Progenitor cell of endocrine pancreas (in vitro differentiated cells): ENCODE results near the gene HTR6. TPM values are rescaled to one million over a fixed set of nuclear protein-coding genes. Genes with fewer than 3 reads are reported as not detected.

Source experiments
- DNase-seq: peaks from one replicate; pipeline ENCODE4 v3.0.0; 2021; ENCODE audit warnings: low spot score; ENCODE audit not compliant: unreplicated experiment
- H3K27ac Mint-ChIP-seq: 2 replicates; pipeline ENCODE4 v1.8.0; 2021; ENCODE audit warnings: mild to moderate bottlenecking, moderate library complexity, mixed read lengths
- H3K27me3 Mint-ChIP-seq: 2 replicates; pipeline ENCODE4 v1.8.0; 2021; ENCODE audit warnings: mixed read lengths
- H3K36me3 Mint-ChIP-seq: 2 replicates; pipeline ENCODE4 v1.8.0; 2022; ENCODE audit warnings: mixed read lengths; ENCODE audit not compliant: insufficient read depth
- H3K4me1 Mint-ChIP-seq: 2 replicates; pipeline ENCODE4 v1.8.0; 2021; ENCODE audit warnings: low read depth, mixed read lengths
- H3K4me3 Mint-ChIP-seq: 2 replicates; pipeline ENCODE4 v1.8.0; 2021; ENCODE audit warnings: low read depth, mild to moderate bottlenecking, moderate library complexity, mixed read lengths
- H3K9me3 Mint-ChIP-seq: 2 replicates; pipeline ENCODE4 v1.8.0; 2021; ENCODE audit warnings: low read depth, mixed read lengths
- long read RNA-seq: library from polyadenylated mRNA; unstranded; transcript quantifications from one replicate; pipeline ENCODE4 v2.0.0, GENCODE V29; 2020
- total RNA-seq: library from RNA; stranded (reverse); gene quantifications from 2 replicates; pipeline ENCODE4 v1.2.1, GENCODE V29; 2021
- TF ChIP-seq, protein P1 (sequence below): fragments of 200-600 bp; sonication (generic); IDR thresholded peaks from one replicate; pipeline ENCODE4 v1.5.0; 2021; ENCODE audit warnings: antibody characterized with exemption, mild to moderate bottlenecking; ENCODE audit not compliant: unreplicated experiment

HTR6 gene
- not detected in 2 replicates for total RNA-seq
- long read RNA-seq = 0 reads

DNA sequence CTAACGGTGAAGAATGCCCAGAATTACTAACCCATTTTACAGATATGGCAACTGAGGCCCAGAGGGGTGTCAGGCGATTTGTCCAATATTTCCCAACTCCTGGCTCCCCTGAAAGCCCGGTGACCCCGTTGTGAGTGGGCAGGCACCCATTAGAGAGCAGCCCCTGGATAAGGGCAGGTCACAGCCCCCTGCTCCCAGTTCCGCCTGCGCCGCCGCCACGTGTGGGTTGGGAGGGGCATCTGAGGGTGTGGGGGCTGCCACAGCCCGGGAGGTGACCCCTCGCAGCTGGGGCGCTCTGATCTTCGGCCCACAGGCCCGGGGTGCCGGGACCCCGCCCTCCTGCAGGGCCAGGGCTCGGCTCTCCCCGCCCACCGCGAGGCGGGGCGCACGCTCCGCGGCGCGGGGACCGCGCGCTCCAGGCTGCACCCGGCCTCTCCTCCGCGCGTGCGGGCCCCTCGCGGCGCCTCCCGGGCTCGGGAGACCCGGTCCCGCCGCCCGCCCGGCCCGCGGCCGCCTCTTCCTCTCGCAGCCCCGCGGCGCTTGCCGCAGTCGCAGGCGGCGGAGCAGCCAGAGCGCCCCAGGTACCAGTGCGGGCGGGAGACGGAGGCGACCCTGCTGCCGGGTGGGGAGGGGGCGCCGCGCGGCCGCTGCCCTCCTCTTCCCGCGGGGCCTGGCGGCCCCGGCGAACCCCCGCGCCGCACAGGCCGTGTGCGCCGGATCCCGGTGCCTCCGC lies at the start of gene HTR6:
HTR6 (plus strand) TSS at position 423 of the 733 bp plus-strand sequence. CDS start 879 bp downstream, outside the sequence.
- Mint-ChIP-seq H3K9me3 (no peaks in the 10 kb centered on the region), H3K27ac (no peak within 1 kb of the TSS), H3K27me3 (peaks cover 85% of the 10 kb centered on the region), H3K36me3 (no peaks in the 10 kb centered on the region), H3K4me1 (peaks cover 5% of the 10 kb centered on the region), H3K4me3 (peak within 1 kb of the TSS; percentile 42)
- no peak for DNase-seq
- TF ChIP-seq, protein P1, sequence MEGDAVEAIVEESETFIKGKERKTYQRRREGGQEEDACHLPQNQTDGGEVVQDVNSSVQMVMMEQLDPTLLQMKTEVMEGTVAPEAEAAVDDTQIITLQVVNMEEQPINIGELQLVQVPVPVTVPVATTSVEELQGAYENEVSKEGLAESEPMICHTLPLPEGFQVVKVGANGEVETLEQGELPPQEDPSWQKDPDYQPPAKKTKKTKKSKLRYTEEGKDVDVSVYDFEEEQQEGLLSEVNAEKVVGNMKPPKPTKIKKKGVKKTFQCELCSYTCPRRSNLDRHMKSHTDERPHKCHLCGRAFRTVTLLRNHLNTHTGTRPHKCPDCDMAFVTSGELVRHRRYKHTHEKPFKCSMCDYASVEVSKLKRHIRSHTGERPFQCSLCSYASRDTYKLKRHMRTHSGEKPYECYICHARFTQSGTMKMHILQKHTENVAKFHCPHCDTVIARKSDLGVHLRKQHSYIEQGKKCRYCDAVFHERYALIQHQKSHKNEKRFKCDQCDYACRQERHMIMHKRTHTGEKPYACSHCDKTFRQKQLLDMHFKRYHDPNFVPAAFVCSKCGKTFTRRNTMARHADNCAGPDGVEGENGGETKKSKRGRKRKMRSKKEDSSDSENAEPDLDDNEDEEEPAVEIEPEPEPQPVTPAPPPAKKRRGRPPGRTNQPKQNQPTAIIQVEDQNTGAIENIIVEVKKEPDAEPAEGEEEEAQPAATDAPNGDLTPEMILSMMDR = no peak

DNA sequence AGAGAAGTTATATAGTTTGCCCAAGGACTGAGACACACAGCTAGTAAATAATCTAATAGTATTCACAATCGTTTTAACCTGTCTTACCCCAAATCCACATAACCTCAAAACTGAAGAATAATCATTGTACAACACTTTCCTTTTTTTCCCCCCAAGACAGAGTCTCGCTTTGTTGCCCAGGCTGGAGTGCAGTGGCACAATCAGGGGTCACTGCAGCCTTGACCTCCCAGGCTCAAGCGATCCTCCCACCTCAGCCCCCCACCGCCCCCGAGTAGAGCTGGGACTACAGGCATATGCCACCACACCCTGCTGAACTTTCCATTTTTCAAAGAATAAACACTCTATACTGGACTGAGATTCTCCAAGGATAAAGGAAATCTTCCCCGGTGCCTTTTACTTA lies 49.2 kb upstream of the HTR6 start:
- no peaks in the 10 kb centered on the region for H3K9me3 Mint-ChIP-seq
- peaks cover 3% of the 10 kb centered on the region for H3K36me3 Mint-ChIP-seq
- TF ChIP-seq, protein P1 = no peak
- peak overlapping the region; percentile 43 for H3K27ac Mint-ChIP-seq
- no peaks in the 10 kb centered on the region for H3K27me3 Mint-ChIP-seq
- no peak for DNase-seq
- peaks cover 54% of the 10 kb centered on the region for H3K4me1 Mint-ChIP-seq
- H3K4me3 Mint-ChIP-seq = peak overlapping the region; percentile 15

DNA sequence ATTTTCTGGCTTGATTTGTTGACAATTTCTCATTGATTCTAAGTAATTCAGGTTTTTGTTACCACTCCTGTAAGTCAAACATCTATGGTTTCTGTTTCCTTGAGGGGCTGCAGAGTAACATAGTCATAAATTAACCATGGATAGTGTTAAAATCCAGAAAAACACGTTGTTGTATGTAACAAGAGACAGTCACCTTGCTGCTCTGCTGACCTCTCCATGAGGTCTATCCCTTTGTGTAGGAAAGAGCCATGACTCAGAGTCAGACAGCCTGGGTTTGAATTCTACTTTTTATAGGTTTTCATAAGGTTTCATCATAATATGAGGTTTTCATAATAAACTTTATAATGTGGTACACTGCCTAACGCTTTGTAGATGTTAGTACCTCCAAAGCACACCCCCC lies 48.2 kb upstream of the HTR6 start:
- peaks cover 3% of the 10 kb centered on the region for H3K36me3 Mint-ChIP-seq
- H3K27me3 Mint-ChIP-seq = no peaks in the 10 kb centered on the region
- H3K27ac Mint-ChIP-seq = peak overlapping the region; percentile 59
- no peak for DNase-seq
- no peaks in the 10 kb centered on the region for H3K9me3 Mint-ChIP-seq
- H3K4me1 Mint-ChIP-seq = peaks cover 63% of the 10 kb centered on the region
- TF ChIP-seq, protein P1 = no peak
- H3K4me3 Mint-ChIP-seq = no peak overlapping the region

- no peaks in the 10 kb centered on the region for H3K27me3 Mint-ChIP-seq
- TF ChIP-seq, protein P1 = no peak
- H3K4me1 Mint-ChIP-seq = peaks cover 63% of the 10 kb centered on the region
- H3K9me3 Mint-ChIP-seq = no peaks in the 10 kb centered on the region
- H3K27ac Mint-ChIP-seq = peak overlapping the region; percentile 37
- no peak for DNase-seq
- peaks cover 3% of the 10 kb centered on the region for H3K36me3 Mint-ChIP-seq
- H3K4me3 Mint-ChIP-seq = no peak overlapping the region
These were observed 47.3 kb upstream of the HTR6 start for GRCh38 chr1:19617376-19617775.

- no peak overlapping the region for H3K4me3 Mint-ChIP-seq
- TF ChIP-seq, protein P1 = no peak
- peak overlapping the region; percentile 54 for H3K27ac Mint-ChIP-seq
- H3K9me3 Mint-ChIP-seq = no peaks in the 10 kb centered on the region
- no peaks in the 10 kb centered on the region for H3K27me3 Mint-ChIP-seq
- peaks cover 6% of the 10 kb centered on the region for H3K36me3 Mint-ChIP-seq
- peaks cover 63% of the 10 kb centered on the region for H3K4me1 Mint-ChIP-seq
- DNase-seq = no peak
These were observed 46.2 kb upstream of the HTR6 start for GRCh38 chr1:19618428-19618827.
